SU-DHL-6 (cell line): ENCODE data around the gene AP2A2.

ENCODE experiments used
- CTCF ChIP-seq: fragments of 200-600 bp; sonication (generic); IDR thresholded peaks from one replicate; pipeline ENCODE4 v1.5.1; 2017; ENCODE audit warnings: antibody characterized with exemption, mild to moderate bottlenecking, low read length, moderate library complexity; ENCODE audit not compliant: insufficient read depth, poor library complexity, severe bottlenecking
- EZH2phosphoT487 ChIP-seq: fragments of 200-600 bp; sonication (generic), shearing (Covaris generic); conservative IDR thresholded peaks from 2 replicates; pipeline ENCODE4 v1.6.1; 2018; ENCODE audit warnings: mild to moderate bottlenecking, antibody characterized with exemption, low read length, moderate library complexity, mixed read lengths

- TF ChIP-seq CTCF (no peak), EZH2phosphoT487 (no peak)
These were observed 10.7 kb upstream of the AP2A2 start for GRCh38 chr11:914747-915501.
